PC-3 (cell line): ENCODE measurements around the gene EPC1. TPM values are rescaled to one million over a fixed set of nuclear protein-coding genes. Genes with fewer than 3 reads are reported as not detected.
"Not testable (repeated sequence)": the region's sequence is repeated elsewhere in the genome, so short reads cannot be mapped to it uniquely, and the experiment has no call there.

Experiments
- ATAC-seq: fragments of 200-7000 bp; cut with Tn5 transposase; 2 replicates; pipeline ENCODE4 v1.9.1; 2020; ENCODE audit warnings: mild to moderate bottlenecking, moderate library complexity
- BruUV-seq: library from RNA; stranded (reverse); fragments of 400-500 nt; replicated peaks from 2 replicates; lab custom pipeline; 2021; lab: Mats Ljungman, UMichigan
- CTCF ChIA-PET: fragments of 300-600 bp; sonication (Branson Sonifier 250); formaldehyde crosslinking; loops from one replicate; lab custom pipeline; 2022; ENCODE audit warnings: antibody characterized with exemption; lab: Charles Lee
- POLR2A ChIA-PET: fragments of 300-600 bp; sonication (Branson Sonifier 250); formaldehyde crosslinking; loops from one replicate; lab custom pipeline; 2022; ENCODE audit warnings: antibody characterized with exemption; ENCODE audit not compliant: unreplicated experiment; lab: Charles Lee
- DNase-seq: peaks from one replicate; pipeline ENCODE4 v3.0.0-alpha.2; 2015
- H2AFZ ChIP-seq: fragments of 300-600 bp; sonication (generic); 2 replicates; pipeline ENCODE4 v1.6.0; 2016; ENCODE audit warnings: antibody characterized with exemption, low read length
- H3F3A ChIP-seq: fragments of 300-600 bp; sonication (generic); one replicate; pipeline ENCODE4 v1.6.0; 2017; ENCODE audit warnings: antibody characterized with exemption, low read length, control low read depth, mild to moderate bottlenecking; ENCODE audit not compliant: unreplicated experiment
- H3K27ac ChIP-seq: fragments of 300-600 bp; sonication (generic); 2 replicates; pipeline ENCODE4 v1.5.1; 2016; ENCODE audit warnings: mild to moderate bottlenecking, low read length
- H3K27me3 ChIP-seq: fragments of 300-600 bp; sonication (generic); 2 replicates; pipeline ENCODE4 v1.6.1; 2016; ENCODE audit warnings: low read length, mixed read lengths
- H3K36me3 ChIP-seq: fragments of 300-600 bp; sonication (generic); 2 replicates; pipeline ENCODE4 v1.6.1; 2016; ENCODE audit warnings: low read depth, mixed run types, low read length, mixed read lengths
- H3K4me1 ChIP-seq: fragments of 300-600 bp; sonication (generic); 2 replicates; pipeline ENCODE4 v1.5.1; 2016; ENCODE audit warnings: low read length; ENCODE audit not compliant: insufficient read depth
- H3K4me2 ChIP-seq: fragments of 300-600 bp; sonication (generic); 2 replicates; pipeline ENCODE4 v1.6.0; 2016; ENCODE audit warnings: low read length
- H3K4me3 ChIP-seq: fragments of 300-600 bp; sonication (generic); 2 replicates; pipeline ENCODE4 v1.5.1; 2016; ENCODE audit warnings: mild to moderate bottlenecking, low read length, mixed read lengths
- H3K79me2 ChIP-seq: fragments of 300-600 bp; sonication (generic); 2 replicates; pipeline ENCODE4 v1.6.1; 2017; ENCODE audit warnings: low read length, mixed read lengths
- H3K9ac ChIP-seq: fragments of 300-600 bp; sonication (generic); 2 replicates; pipeline ENCODE4 v1.6.0; 2016; ENCODE audit warnings: mild to moderate bottlenecking, low read length
- H3K9me2 ChIP-seq: fragments of 300-600 bp; sonication (generic); replicated peaks from 2 replicates; pipeline ENCODE4 v1.6.1; 2016; ENCODE audit warnings: mixed run types, low read length, mixed read lengths
- H3K9me3 ChIP-seq: fragments of 300-600 bp; sonication (generic); 2 replicates; pipeline ENCODE4 v1.6.1; 2016; ENCODE audit warnings: low read length, mixed read lengths
- H4K20me1 ChIP-seq: fragments of 300-600 bp; sonication (generic); 2 replicates; pipeline ENCODE4 v1.6.1; 2016; ENCODE audit warnings: low read length, mixed read lengths
- EZH2 ChIP-seq: fragments of 300-600 bp; sonication (generic); IDR thresholded peaks from one replicate; pipeline ENCODE4 v1.6.1; 2017; ENCODE audit warnings: antibody characterized with exemption, mild to moderate bottlenecking, low read length; ENCODE audit not compliant: unreplicated experiment
- EZH2phosphoT487 ChIP-seq: fragments of 300-600 bp; sonication (generic); IDR thresholded peaks from 2 replicates; pipeline ENCODE4 v1.6.1; 2018; ENCODE audit warnings: mild to moderate bottlenecking, antibody characterized with exemption, low read length, borderline replicate concordance
- intact Hi-C: fragments of 100-400 bp; cut with micrococcal nuclease; formaldehyde crosslinking; loops from 2 replicates; pipeline ENCODE4 v1.9.0; 2023
- total RNA-seq: library from RNA; depleted of rRNA; stranded (reverse); fragments of >200 nt; gene quantifications from 2 replicates; pipeline ENCODE4 v1.2.3, GENCODE V29; 2014
- TF ChIP-seq, protein P1 (sequence below): fragments of 300-600 bp; sonication (generic); conservative IDR thresholded peaks from 2 replicates; pipeline ENCODE4 v1.5.1; 2017; ENCODE audit warnings: antibody characterized with exemption, low read depth, mild to moderate bottlenecking, low read length

The EPC1 gene
- total RNA-seq, 1 experiment from 2014 or later = 72.7 TPM

DNA sequence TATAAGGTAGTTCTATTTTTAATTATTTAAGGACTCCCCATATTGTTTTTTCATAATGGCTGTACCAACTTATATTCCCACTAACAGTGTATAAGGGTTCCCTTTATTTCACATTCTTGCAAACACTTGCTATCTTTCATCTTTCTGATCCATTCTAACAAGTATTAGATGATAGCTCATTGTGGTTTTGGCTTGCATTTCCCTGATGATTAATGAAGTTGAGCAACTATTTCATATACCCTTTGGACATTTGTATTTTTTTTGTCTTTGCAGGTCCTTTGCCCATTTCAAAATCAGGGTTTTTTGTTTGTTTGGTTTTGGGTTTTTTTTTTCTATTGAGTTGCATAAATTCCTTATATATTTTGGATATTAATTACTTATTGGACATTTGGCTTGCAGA is 107.2 kb downstream of the EPC1 start:
- DNase-seq = peak; percentile 83
- Histone ChIP-seq H3K27ac (peak overlapping the region; percentile 23; the same call in 1 of the 2 replicates), H3K4me3 (no peak overlapping the region), H3K4me1 (peaks cover 41% of the 10 kb centered on the region), H3K27me3 (no peaks in the 10 kb centered on the region), H3K36me3 (no peaks in the 10 kb centered on the region), H3K4me2 (peak overlapping the region; percentile 43; the same call in 1 of the 2 replicates), H3K9ac (no peak overlapping the region), H3K9me2 (no peaks in the 10 kb centered on the region), H3F3A (peaks cover 8% of the 10 kb centered on the region), H4K20me1 (no peaks in the 10 kb centered on the region), H3K79me2 (no peaks in the 10 kb centered on the region), H2AFZ (no peak overlapping the region), H3K9me3 (no peaks in the 10 kb centered on the region)
- ChIA-PET POLR2A (no interaction called here), CTCF (no interaction called here)
- intact Hi-C loops = no loop called here
- TF ChIP-seq EZH2 (no peak), EZH2phosphoT487 (no peak)
- TF ChIP-seq, protein P1, sequence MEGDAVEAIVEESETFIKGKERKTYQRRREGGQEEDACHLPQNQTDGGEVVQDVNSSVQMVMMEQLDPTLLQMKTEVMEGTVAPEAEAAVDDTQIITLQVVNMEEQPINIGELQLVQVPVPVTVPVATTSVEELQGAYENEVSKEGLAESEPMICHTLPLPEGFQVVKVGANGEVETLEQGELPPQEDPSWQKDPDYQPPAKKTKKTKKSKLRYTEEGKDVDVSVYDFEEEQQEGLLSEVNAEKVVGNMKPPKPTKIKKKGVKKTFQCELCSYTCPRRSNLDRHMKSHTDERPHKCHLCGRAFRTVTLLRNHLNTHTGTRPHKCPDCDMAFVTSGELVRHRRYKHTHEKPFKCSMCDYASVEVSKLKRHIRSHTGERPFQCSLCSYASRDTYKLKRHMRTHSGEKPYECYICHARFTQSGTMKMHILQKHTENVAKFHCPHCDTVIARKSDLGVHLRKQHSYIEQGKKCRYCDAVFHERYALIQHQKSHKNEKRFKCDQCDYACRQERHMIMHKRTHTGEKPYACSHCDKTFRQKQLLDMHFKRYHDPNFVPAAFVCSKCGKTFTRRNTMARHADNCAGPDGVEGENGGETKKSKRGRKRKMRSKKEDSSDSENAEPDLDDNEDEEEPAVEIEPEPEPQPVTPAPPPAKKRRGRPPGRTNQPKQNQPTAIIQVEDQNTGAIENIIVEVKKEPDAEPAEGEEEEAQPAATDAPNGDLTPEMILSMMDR = no peak
- no TSS peak for BruUV-seq
- ATAC-seq = peak; percentile 51

DNA sequence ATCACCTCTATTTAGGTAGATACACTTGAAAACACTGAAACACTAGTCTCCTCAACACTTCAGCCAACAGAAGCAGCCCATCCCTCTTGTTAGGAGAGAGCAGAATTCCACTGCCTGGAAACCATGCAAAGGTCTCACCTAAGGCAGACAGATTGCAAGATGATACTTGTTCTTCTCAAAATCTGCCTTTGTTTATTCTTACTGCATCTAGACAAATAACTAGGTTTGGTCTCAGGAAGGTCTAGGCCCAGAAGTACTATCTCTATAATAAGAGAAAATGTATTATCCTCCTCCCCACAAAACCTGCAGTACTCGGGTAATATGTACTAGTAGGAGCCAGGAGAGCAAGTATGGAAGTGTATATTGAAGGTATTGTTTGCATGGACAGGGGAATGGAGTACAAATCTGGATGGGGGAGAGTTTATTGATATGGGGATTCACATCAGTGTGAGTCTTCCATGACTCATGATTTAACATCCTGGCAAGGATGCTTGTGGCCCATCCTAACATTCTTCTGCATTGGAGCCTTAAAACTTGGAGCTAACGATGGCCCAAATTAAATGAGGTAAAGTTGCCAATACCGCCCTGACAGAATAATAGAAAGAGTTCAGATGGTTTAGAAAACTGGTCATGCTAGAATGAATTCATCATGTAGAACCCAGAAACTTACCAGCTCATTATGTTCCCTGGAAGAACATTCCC is 109.2 kb downstream of the EPC1 start:
- H3K4me3 ChIP-seq = no peak overlapping the region
- no peaks in the 10 kb centered on the region for H3K9me3 ChIP-seq
- DNase-seq = peak; percentile 89
- no peaks in the 10 kb centered on the region for H3K36me3 ChIP-seq
- no peaks in the 10 kb centered on the region for H4K20me1 ChIP-seq
- peaks cover 8% of the 10 kb centered on the region for H3F3A ChIP-seq
- no peak overlapping the region for H2AFZ ChIP-seq
- intact Hi-C loops = no loop called here
- BruUV-seq = no TSS peak
- peaks cover 41% of the 10 kb centered on the region for H3K4me1 ChIP-seq
- H3K9me2 ChIP-seq = no peaks in the 10 kb centered on the region
- POLR2A ChIA-PET = no interaction called here
- H3K27ac ChIP-seq = peak overlapping the region; percentile 54
- ATAC-seq = peak; percentile 88
- H3K4me2 ChIP-seq = peak overlapping the region; percentile 65
- CTCF ChIA-PET = no interaction called here
- H3K79me2 ChIP-seq = no peaks in the 10 kb centered on the region
- no peak overlapping the region for H3K9ac ChIP-seq
- no peak for TF ChIP-seq EZH2
- no peak for TF ChIP-seq EZH2phosphoT487
- TF ChIP-seq, protein P1 = no peak
- H3K27me3 ChIP-seq = no peaks in the 10 kb centered on the region

DNA sequence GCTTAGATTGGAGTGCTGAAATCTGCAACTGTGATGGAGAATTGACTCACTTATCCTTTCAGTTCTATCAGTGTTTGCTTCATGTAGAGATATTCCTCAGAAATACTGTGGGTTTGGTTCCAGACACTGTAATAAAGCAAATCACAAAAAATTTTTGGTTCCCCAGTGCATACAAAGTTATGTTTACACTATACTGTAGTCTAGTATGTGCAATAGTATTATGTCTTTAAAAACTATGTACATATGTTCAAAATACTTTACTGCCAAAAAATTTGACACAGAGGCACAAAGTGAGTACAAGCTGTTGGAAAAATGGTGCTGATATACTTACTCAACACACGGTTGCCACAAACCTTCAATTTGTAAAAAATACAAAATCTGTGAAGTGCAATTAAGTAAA is 112.5 kb downstream of the EPC1 start:
- intact Hi-C loops = no loop called here
- no TSS peak for BruUV-seq
- CTCF ChIA-PET = no interaction called here

DNA sequence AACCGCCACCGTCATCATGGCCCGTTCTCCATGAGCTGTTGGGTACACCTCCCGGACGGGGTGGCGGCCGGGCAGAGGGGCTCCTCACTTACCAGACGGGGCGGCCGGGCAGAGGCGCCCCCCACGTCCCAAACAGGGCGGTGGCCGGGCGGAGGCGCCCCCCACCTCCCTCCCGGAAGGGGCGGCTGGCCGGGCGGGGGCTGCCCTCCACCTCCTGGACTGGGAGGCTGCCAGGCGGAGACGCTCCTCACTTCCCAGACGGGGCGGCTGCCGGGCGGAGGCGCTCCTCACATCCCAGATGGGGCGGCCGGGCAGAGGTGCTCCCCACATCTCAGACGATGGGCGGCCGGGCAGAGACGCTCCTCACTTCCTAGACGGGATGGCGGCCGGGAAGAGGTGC is 113.6 kb downstream of the EPC1 start:
- H3K4me3 ChIP-seq, POLR2A ChIA-PET, CTCF ChIA-PET, H3K9me3 ChIP-seq, H3K79me2 ChIP-seq, H2AFZ ChIP-seq, H3K9me2 ChIP-seq, H3F3A ChIP-seq, ATAC-seq, H3K4me2 ChIP-seq, H3K27me3 ChIP-seq, BruUV-seq, H3K9ac ChIP-seq, DNase-seq, H3K27ac ChIP-seq, intact Hi-C loops, H4K20me1 ChIP-seq, H3K36me3 ChIP-seq: not testable (repeated sequence)
- peaks cover 12% of the 10 kb centered on the region for H3K4me1 ChIP-seq

More for the DNA sequence above, 112.5 kb downstream of the EPC1 start:
- Histone ChIP-seq H3F3A (peaks cover under 1% of the 10 kb centered on the region), H3K9me2 (no peaks in the 10 kb centered on the region), H3K79me2 (no peaks in the 10 kb centered on the region), H3K27me3 (no peaks in the 10 kb centered on the region), H3K36me3 (no peaks in the 10 kb centered on the region), H3K9me3 (no peaks in the 10 kb centered on the region), H3K27ac (no peak overlapping the region), H2AFZ (no peak overlapping the region), H3K4me1 (peaks cover 21% of the 10 kb centered on the region), H3K4me2 (no peak overlapping the region), H3K4me3 (no peak overlapping the region), H3K9ac (no peak overlapping the region), H4K20me1 (no peaks in the 10 kb centered on the region)
- POLR2A ChIA-PET = no interaction called here
- ATAC-seq (no peak), DNase-seq (no peak)
- TF ChIP-seq, protein P1 = no peak
- TF ChIP-seq EZH2phosphoT487 = no peak
- TF ChIP-seq EZH2 = no peak
